HL-60 (cell line): ENCODE measurements around the gene UNC13B.
A peak's percentile ranks its signal among the peaks of the same experiment; 100 is the strongest.

ENCODE experiments used
- DNase-seq, 2 experiments: peaks; one replicate each; pipeline ENCODE4 v3.0.0-alpha.2; 2010 to 2020; ENCODE audit warnings: low read depth in 1 of 2, low spot score in 1 of 2
- H3K27ac ChIP-seq: fragments of 250-450 bp; sonication (Bioruptor Pico); replicated peaks from 2 replicates; pipeline ENCODE4 v1.5.1; 2020; ENCODE audit warnings: mild to moderate bottlenecking, moderate library complexity
- H3K27me3 ChIP-seq: fragments of 250-450 bp; sonication (Bioruptor Pico); 2 replicates; pipeline ENCODE4 v1.5.1; 2021; ENCODE audit warnings: mild to moderate bottlenecking, moderate library complexity; ENCODE audit not compliant: insufficient read depth, poor library complexity, severe bottlenecking
- H3K4me3 ChIP-seq: replicated peaks from 2 replicates; pipeline ENCODE4 v1.5.1; 2011; ENCODE audit warnings: mild to moderate bottlenecking, control low read depth, low read length; ENCODE audit not compliant: insufficient read depth
- CTCF ChIP-seq: IDR thresholded peaks from one replicate; pipeline ENCODE4 v1.5.1; 2011; ENCODE audit warnings: low read length, control low read depth, inconsistent platforms; ENCODE audit not compliant: insufficient read depth
- GABPA ChIP-seq: IDR thresholded peaks from 2 replicates; pipeline ENCODE4 v1.6.1; 2012; ENCODE audit warnings: low read depth
- POLR2AphosphoS5 ChIP-seq: IDR thresholded peaks from 2 replicates; pipeline ENCODE4 v1.6.1; 2012; ENCODE audit warnings: low read depth
- REST ChIP-seq: IDR thresholded peaks from 2 replicates; pipeline ENCODE4 v1.6.1; 2012; ENCODE audit warnings: low read depth; ENCODE audit not compliant: insufficient replicate concordance
- SPI1 ChIP-seq: IDR thresholded peaks from 2 replicates; pipeline ENCODE4 v1.6.1; 2012; ENCODE audit warnings: low read depth, mild to moderate bottlenecking, borderline replicate concordance

Gene UNC13B

DNA sequence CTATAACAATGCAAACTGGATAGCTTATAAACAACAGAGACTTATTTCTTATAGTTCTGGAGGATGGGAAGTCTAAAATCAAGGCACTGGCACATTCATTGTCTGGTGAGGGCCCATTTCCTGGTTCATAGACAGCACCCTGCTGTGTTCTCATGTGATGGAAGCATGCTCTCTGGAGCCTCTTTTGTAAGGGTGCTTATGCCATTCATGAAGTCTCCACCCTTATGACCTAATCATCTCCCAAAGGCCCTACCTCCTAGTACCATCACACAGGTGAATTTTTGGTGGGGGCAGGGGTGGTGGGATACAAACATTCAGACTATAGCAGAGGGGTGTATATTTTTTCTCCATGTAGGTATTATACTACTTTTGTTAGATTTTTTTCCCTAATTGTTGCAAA, 92.4 kb downstream of the UNC13B start:
- no peak overlapping the region for H3K4me3 ChIP-seq
- no peaks in the 10 kb centered on the region for H3K27me3 ChIP-seq
- no peak overlapping the region for H3K27ac ChIP-seq
- no peak for DNase-seq
- TF ChIP-seq REST (no peak), CTCF (no peak), SPI1 (no peak), GABPA (no peak), POLR2AphosphoS5 (no peak)

DNA sequence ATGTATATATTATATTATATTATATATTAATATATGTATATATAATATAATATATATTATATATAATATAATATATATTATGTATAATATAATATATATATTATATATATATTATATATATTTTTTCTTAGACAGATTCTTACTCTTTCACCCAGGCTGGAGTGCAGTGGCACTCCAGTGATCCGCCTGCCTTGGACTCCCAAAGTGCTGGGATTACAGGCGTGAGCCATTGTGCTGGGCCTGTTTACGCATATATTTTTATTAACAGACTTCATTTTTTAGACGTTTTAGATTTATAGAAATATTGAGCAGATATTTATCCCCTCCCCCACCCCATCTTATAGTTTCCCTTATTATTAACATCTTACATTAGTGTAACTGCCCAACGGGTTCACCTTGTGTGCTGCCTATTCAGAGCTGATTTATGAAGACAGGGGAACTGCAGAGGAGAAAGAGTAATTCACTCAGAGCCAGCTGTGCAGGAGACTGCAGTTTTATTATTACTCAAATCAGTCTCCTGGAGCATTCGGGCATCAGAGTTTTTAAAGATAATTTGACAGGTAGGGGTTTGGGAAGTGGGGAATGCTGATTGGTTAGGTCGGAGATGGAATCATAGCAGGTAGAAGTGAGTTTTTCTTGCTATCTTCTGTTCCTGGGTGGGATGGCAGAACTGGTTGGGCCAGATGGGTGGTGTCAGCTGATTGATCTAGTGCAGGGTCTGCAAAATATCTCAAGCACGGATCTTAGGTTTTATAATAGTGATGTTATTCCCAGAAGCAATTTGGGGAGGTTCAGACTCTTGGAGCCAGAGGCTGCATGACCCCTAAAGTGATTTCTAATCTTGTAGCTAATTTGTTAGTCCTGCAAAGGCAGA, 93.4 kb downstream of the UNC13B start:
- Histone ChIP-seq H3K27ac (no peak overlapping the region), H3K4me3 (no peak overlapping the region), H3K27me3 (no peaks in the 10 kb centered on the region)
- no peak for DNase-seq
- TF ChIP-seq SPI1: no peak
- no peak for TF ChIP-seq POLR2AphosphoS5
- TF ChIP-seq GABPA: no peak
- TF ChIP-seq REST: no peak
- no peak for TF ChIP-seq CTCF

- no peak for TF ChIP-seq POLR2AphosphoS5
- no peak for TF ChIP-seq REST
- no peak for TF ChIP-seq GABPA
- no peak for TF ChIP-seq CTCF
- TF ChIP-seq SPI1: peak; percentile 59; the same call in 1 of the 2 replicates
- no peak overlapping the region for H3K4me3 ChIP-seq
- peak overlapping the region; percentile 50 for H3K27ac ChIP-seq
- H3K27me3 ChIP-seq: no peaks in the 10 kb centered on the region
- DNase-seq: peak; percentile 15 to 78
Observed at GRCh38 chr9:35257986-35258659, 96.3 kb downstream of the UNC13B start.
